ENCODE data around the gene CPNE5. TPM values are rescaled to one million over a fixed set of nuclear protein-coding genes. Genes with fewer than 3 reads are reported as not detected.

CPNE5 gene
- total RNA-seq, 3 donors from 2014 or later (not counting 1 experiment from before 2014, with no cell fraction given) = 1.2 to 8.5 (median 2.0) TPM

- Histone ChIP-seq H3K4me1 (ENCODE audit: control insufficient read depth, insufficient read depth, low read length) (peaks cover 14% of the 10 kb centered on the region), H3K4me3 (ENCODE audit: low read length) (no peak overlapping the region), H3K27ac (ENCODE audit: low read length) (no peak overlapping the region), H3K36me3 (ENCODE audit: control insufficient read depth, insufficient read depth, low read length) (no peaks in the 10 kb centered on the region), H3K27me3 (ENCODE audit: control insufficient read depth, insufficient read depth, low read length) (peaks cover 13% of the 10 kb centered on the region), H3K9me3 (ENCODE audit: control insufficient read depth, insufficient read depth, low read length) (no peaks in the 10 kb centered on the region)
- Mint-ChIP-seq H3K27ac (no peak overlapping the region), H3K27me3 (ENCODE audit: low read depth in 2 of 2) (peaks cover 22 to 24% of the 10 kb centered on the region in 2 donors), H3K36me3 (no peaks in the 10 kb centered on the region), H3K4me1 (peaks cover 6 to 13% of the 10 kb centered on the region in 2 donors), H3K4me3 (no peak overlapping the region), H3K9me3 (no peaks in the 10 kb centered on the region)
- DNase-seq = no peak
- intact Hi-C loops (cut with micrococcal nuclease) = no loop called here
- no peak for TF ChIP-seq CTCF (IDR thresholded peaks at IDR 0.05)
- no peak for ATAC-seq
- 86% methylated on average over 18 of the region's 19 CpGs for WGBS (ENCODE audit: insufficient coverage)
Observed at GRCh38 chr6:36844232-36845170, 5.3 kb upstream of the CPNE5 start.

GRCh38 chr6:36843170-36843569 lies 3.9 kb upstream of the CPNE5 start:
- Mint-ChIP-seq H3K27ac (no peak overlapping the region), H3K9me3 (no peaks in the 10 kb centered on the region), H3K27me3 (ENCODE audit: low read depth in 2 of 2) (peaks cover 17 to 26% of the 10 kb centered on the region in 2 donors), H3K4me1 (peaks cover 6 to 21% of the 10 kb centered on the region in 2 donors), H3K36me3 (no peaks in the 10 kb centered on the region), H3K4me3 (no peak overlapping the region)
- Histone ChIP-seq H3K36me3 (ENCODE audit: control insufficient read depth, insufficient read depth, low read length) (no peaks in the 10 kb centered on the region), H3K27ac (ENCODE audit: low read length) (no peak overlapping the region), H3K9me3 (ENCODE audit: control insufficient read depth, insufficient read depth, low read length) (no peaks in the 10 kb centered on the region), H3K27me3 (ENCODE audit: control insufficient read depth, insufficient read depth, low read length) (peaks cover 25% of the 10 kb centered on the region), H3K4me1 (ENCODE audit: control insufficient read depth, insufficient read depth, low read length) (peaks cover 22% of the 10 kb centered on the region), H3K4me3 (ENCODE audit: low read length) (no peak overlapping the region)
- ATAC-seq (no peak), DNase-seq (no peak)
- intact Hi-C loops (cut with micrococcal nuclease) = no loop called here
- WGBS (ENCODE audit: insufficient coverage) = 94% methylated on average over 4 of the region's 4 CpGs
- no peak for TF ChIP-seq CTCF (IDR thresholded peaks at IDR 0.05)

GRCh38 chr6:36841756-36842155 lies 2.5 kb upstream of the CPNE5 start:
- Mint-ChIP-seq H3K4me3 (no peak overlapping the region), H3K36me3 (no peaks in the 10 kb centered on the region), H3K27ac (no peak overlapping the region), H3K27me3 (ENCODE audit: low read depth in 2 of 2) (peaks cover 29 to 36% of the 10 kb centered on the region in 2 donors), H3K4me1 (peaks cover 6 to 21% of the 10 kb centered on the region in 2 donors), H3K9me3 (no peaks in the 10 kb centered on the region)
- no peaks in the 10 kb centered on the region for H3K9me3 ChIP-seq (ENCODE audit: control insufficient read depth, insufficient read depth, low read length)
- H3K27me3 ChIP-seq (ENCODE audit: control insufficient read depth, insufficient read depth, low read length) = peaks cover 29% of the 10 kb centered on the region
- H3K4me1 ChIP-seq (ENCODE audit: control insufficient read depth, insufficient read depth, low read length) = peaks cover 22% of the 10 kb centered on the region
- no peak for DNase-seq
- no peak for ATAC-seq
- H3K27ac ChIP-seq (ENCODE audit: low read length) = no peak overlapping the region
- intact Hi-C loops (cut with micrococcal nuclease) = no loop called here
- no peaks in the 10 kb centered on the region for H3K36me3 ChIP-seq (ENCODE audit: control insufficient read depth, insufficient read depth, low read length)
- no peak overlapping the region for H3K4me3 ChIP-seq (ENCODE audit: low read length)
- no peak for TF ChIP-seq CTCF (IDR thresholded peaks at IDR 0.05)
- WGBS (ENCODE audit: insufficient coverage) = 100% methylated on average over 1 of the region's 2 CpGs

Data from natural killer cell (primary cell).